HepG2 (cell line): ENCODE measurements around the gene DRAP1. TPM values are rescaled to one million over a fixed set of nuclear protein-coding genes. Genes with fewer than 3 reads are reported as not detected.

Source experiments
- ARID2 ChIP-seq: sonication (generic); formaldehyde crosslinking; IDR thresholded peaks from 2 replicates; pipeline ENCODE4 v1.8.1; 2022; ENCODE audit warnings: mild to moderate bottlenecking, missing genetic modification reagents, borderline replicate concordance
- ARNT2 ChIP-seq: sonication (generic); formaldehyde crosslinking; IDR thresholded peaks from 2 replicates; pipeline ENCODE4 v1.8.0; 2022; ENCODE audit warnings: mild to moderate bottlenecking, low read depth, missing genetic modification reagents, moderate library complexity
- ARNTL ChIP-seq: sonication (generic); formaldehyde crosslinking; IDR thresholded peaks from 2 replicates; pipeline ENCODE4 v1.4.0; 2020; ENCODE audit warnings: mild to moderate bottlenecking, missing genetic modification reagents
- ASH2L ChIP-seq: fragments of 300-600, 200-600 bp; sonication (generic); IDR thresholded peaks from 2 replicates; pipeline ENCODE4 v1.7.0; 2017; ENCODE audit warnings: low read depth, mild to moderate bottlenecking, moderate library complexity, mixed read lengths, low read length; ENCODE audit not compliant: insufficient read length
- ATF2 ChIP-seq: sonication (generic); formaldehyde crosslinking; IDR thresholded peaks from 2 replicates; pipeline ENCODE4 v1.4.0; 2020; ENCODE audit warnings: missing genetic modification reagents
- CENPBD1 ChIP-seq: sonication (generic); formaldehyde crosslinking; IDR thresholded peaks from 2 replicates; pipeline ENCODE4 v1.8.0; 2022; ENCODE audit warnings: missing genetic modification reagents, low read depth, mild to moderate bottlenecking, borderline replicate concordance
- DMAP1 ChIP-seq: IDR thresholded peaks from 2 replicates; pipeline ENCODE4 v1.6.1; 2016
- ELF1 ChIP-seq: sonication (generic); formaldehyde crosslinking; IDR thresholded peaks from 2 replicates; pipeline ENCODE4 v1.4.0; 2020; ENCODE audit warnings: missing genetic modification reagents
- GLI4 ChIP-seq: sonication (generic); formaldehyde crosslinking; IDR thresholded peaks from 2 replicates; pipeline ENCODE4 v1.5.1; 2020; ENCODE audit warnings: missing genetic modification reagents, mild to moderate bottlenecking, moderate library complexity, borderline replicate concordance
- HOXD1 ChIP-seq: sonication (generic); formaldehyde crosslinking; IDR thresholded peaks from 2 replicates; pipeline ENCODE4 v1.5.0; 2020; ENCODE audit warnings: missing genetic modification reagents
- KLF16 ChIP-seq, 2 experiments: sonication (generic) in 1 of 2; formaldehyde crosslinking in 1 of 2; IDR thresholded peaks; 2 replicates each; pipeline versions ENCODE4 v1.6.1 to v1.8.0; 2016 to 2023; ENCODE audit warnings: missing genetic modification reagents in 2 of 2, missing compliant biosample characterization in 1 of 2
- MATR3 ChIP-seq: sonication (generic); formaldehyde crosslinking; IDR thresholded peaks from 2 replicates; pipeline ENCODE4 v1.4.0; 2020; ENCODE audit warnings: missing genetic modification reagents
- PCBP1 ChIP-seq: fragments of 200-400 bp; formaldehyde crosslinking; IDR thresholded peaks from 2 replicates; pipeline ENCODE4 v1.6.1; 2017; ENCODE audit warnings: mild to moderate bottlenecking, low read depth, low read length, borderline replicate concordance
- RAD21 ChIP-seq: fragments of 450-650 bp; formaldehyde crosslinking; IDR thresholded peaks from 2 replicates; pipeline ENCODE4 v1.5.0; 2020; ENCODE audit warnings: mild to moderate bottlenecking
- RBAK ChIP-seq: sonication (generic); formaldehyde crosslinking; IDR thresholded peaks from 2 replicates; pipeline ENCODE4 v1.5.1; 2020; ENCODE audit warnings: mild to moderate bottlenecking, missing genetic modification reagents
- SIN3A ChIP-seq: IDR thresholded peaks from 2 replicates; pipeline ENCODE4 v1.6.1; 2011; ENCODE audit warnings: low read depth, mild to moderate bottlenecking, control low read depth, low read length, borderline replicate concordance
- SOX5 ChIP-seq: IDR thresholded peaks from 2 replicates; pipeline ENCODE4 v1.6.1; 2016; ENCODE audit warnings: borderline replicate concordance
- TOE1 ChIP-seq: sonication (generic); formaldehyde crosslinking; IDR thresholded peaks from 2 replicates; pipeline ENCODE4 v1.4.0; 2020; ENCODE audit warnings: mild to moderate bottlenecking, missing genetic modification reagents
- XRCC5 ChIP-seq: fragments of 200-400 bp; formaldehyde crosslinking; optimal IDR thresholded peaks from 2 replicates; pipeline ENCODE3; 2017; ENCODE audit warnings: mild to moderate bottlenecking, low read length
- ZC3H13 ChIP-seq: sonication (generic); formaldehyde crosslinking; IDR thresholded peaks from 2 replicates; pipeline ENCODE4 v1.8.1; 2023; ENCODE audit warnings: mild to moderate bottlenecking, missing genetic modification reagents, moderate library complexity
- ZFP1 ChIP-seq: IDR thresholded peaks from 2 replicates; pipeline ENCODE4 v1.6.1; 2016
- ZFY ChIP-seq: sonication (generic); formaldehyde crosslinking; IDR thresholded peaks from 2 replicates; pipeline ENCODE4 v1.4.0; 2020; ENCODE audit warnings: missing genetic modification reagents
- ZNF121 ChIP-seq: sonication (generic); formaldehyde crosslinking; IDR thresholded peaks from 2 replicates; pipeline ENCODE4 v1.5.0; 2020; ENCODE audit warnings: mild to moderate bottlenecking, missing genetic modification reagents
- ZNF205 ChIP-seq: IDR thresholded peaks from 2 replicates; pipeline ENCODE4 v1.6.1; 2018; ENCODE audit warnings: missing biosample characterization, missing genetic modification reagents
- ZNF256 ChIP-seq: sonication (generic); formaldehyde crosslinking; conservative IDR thresholded peaks from 2 replicates; pipeline ENCODE4 v1.4.0; 2020; ENCODE audit warnings: missing genetic modification reagents
- ZNF460 ChIP-seq: sonication (generic); formaldehyde crosslinking; IDR thresholded peaks from 2 replicates; pipeline ENCODE4 v1.5.1; 2020; ENCODE audit warnings: missing genetic modification reagents, mild to moderate bottlenecking, borderline replicate concordance
- ZNF557 ChIP-seq: sonication (generic); formaldehyde crosslinking; IDR thresholded peaks from 2 replicates; pipeline ENCODE4 v1.4.0; 2020; ENCODE audit warnings: missing genetic modification reagents
- ZNF567 ChIP-seq: sonication (generic); formaldehyde crosslinking; IDR thresholded peaks from 2 replicates; pipeline ENCODE4 v1.8.1; 2023; ENCODE audit warnings: mild to moderate bottlenecking, missing genetic modification reagents, borderline replicate concordance
- ZNF670 ChIP-seq: sonication (generic); formaldehyde crosslinking; IDR thresholded peaks from 2 replicates; pipeline ENCODE4 v1.8.0; 2022; ENCODE audit warnings: mild to moderate bottlenecking, missing genetic modification reagents, borderline replicate concordance
- ZNF740 ChIP-seq: sonication (generic); formaldehyde crosslinking; IDR thresholded peaks from 2 replicates; pipeline ENCODE4 v1.4.0; 2020; ENCODE audit warnings: missing genetic modification reagents
- ZSCAN31 ChIP-seq: sonication (generic); formaldehyde crosslinking; IDR thresholded peaks from 2 replicates; pipeline ENCODE4 v1.5.0; 2020; ENCODE audit warnings: low read depth, mild to moderate bottlenecking, missing genetic modification reagents
- polyA plus RNA-seq, 8 experiments: library from polyadenylated mRNA; depleted of rRNA in 3 of 8; stranded (reverse) in 7 of 8; unstranded in 1 of 8; fragments of >200 nt; fragmentation: Illumina TruSeq in 4 of 8; extraction: Trizol in 4 of 8; gene quantifications; 2 replicates each; pipeline versions ENCODE4 v1.2.1 to v1.2.3, GENCODE V29; 2011 to 2016; ENCODE audit warnings: low read depth in 4 of 8, missing spikeins in 1 of 8, mixed read lengths in 1 of 8; ENCODE audit not compliant: insufficient read depth in 1 of 8
- total RNA-seq, 5 experiments: library from RNA; depleted of rRNA; stranded (reverse); fragments of >200 nt; fragmentation: Illumina TruSeq; extraction: Trizol; gene quantifications; 2 replicates each; pipeline ENCODE4 v1.2.3, GENCODE V29; 2016; ENCODE audit warnings: low read depth in 1 of 5

The DRAP1 gene
- total and polyA plus RNA-seq, 2 of the 13 experiments (the other 11 are each of a cell fraction or from before 2014, with no cell fraction given): 46.8 to 52.3 TPM

GRCh38 chr11:65919141-65919572, at the start of gene DRAP1 (continued):
- TF ChIP-seq ARID2 (CRISPR knock-in tag): no peak
- TF ChIP-seq HOXD1 (CRISPR knock-in tag): peak; percentile 60; the same call in 1 of the 2 replicates
- TF ChIP-seq ATF2: peak; percentile 73; the same call in 1 of the 2 replicates
- TF ChIP-seq CENPBD1 (CRISPR knock-in tag): no peak
- TF ChIP-seq DMAP1 (CRISPR knock-in tag): no peak
- no peak for TF ChIP-seq MATR3 (CRISPR knock-in tag)
- TF ChIP-seq ZNF557 (CRISPR knock-in tag): peak; percentile 63; the same call in 1 of the 2 replicates
- TF ChIP-seq RAD21 (CRISPR knock-in tag): peak; percentile 79
- TF ChIP-seq TOE1 (CRISPR knock-in tag): peak; percentile 73; the same call in 1 of the 2 replicates
- TF ChIP-seq ELF1: peak; percentile 49; the same call in 1 of the 2 replicates
- TF ChIP-seq ARNTL (CRISPR knock-in tag): no peak
- TF ChIP-seq ASH2L: peak; percentile 82
- TF ChIP-seq SOX5 (CRISPR knock-in tag): peak; percentile 57
- TF ChIP-seq ZNF670: no peak
- 0 out of 2 replicates have a peak, but pooled peaks have one; percentile 54 for TF ChIP-seq ZNF567 (CRISPR knock-in tag)
- peak; percentile 34; the same call in 1 of the 2 replicates for TF ChIP-seq ZNF740 (CRISPR knock-in tag)
- 0 out of 2 replicates have a peak, but pooled peaks have one; percentile 68 for TF ChIP-seq PCBP1
- 0 out of 2 replicates have a peak, but pooled peaks have one; percentile 79 for TF ChIP-seq ZFP1
- peak; percentile 32; the same call in 1 of the 2 replicates for TF ChIP-seq ZNF121 (CRISPR knock-in tag)
- peak; percentile 79; the same call in 1 of the 2 replicates for TF ChIP-seq SIN3A
- TF ChIP-seq XRCC5: peak; percentile 100
- TF ChIP-seq ZNF205: peak; percentile 52; the same call in 1 of the 2 replicates
- peak in 1 of 2 experiments; percentile 92; a peak in 2 of 4 replicates for TF ChIP-seq KLF16 (CRISPR knock-in tag; IDR thresholded peaks at IDR 0.05)
- no peak for TF ChIP-seq RBAK (CRISPR knock-in tag)
- TF ChIP-seq GLI4 (CRISPR knock-in tag): 0 out of 2 replicates have a peak, but pooled peaks have one; percentile 32
- peak; percentile 88 for TF ChIP-seq ARNT2 (CRISPR knock-in tag)
- peak; percentile 53; the same call in 1 of the 2 replicates for TF ChIP-seq ZC3H13 (CRISPR knock-in tag)
- TF ChIP-seq ZSCAN31 (CRISPR knock-in tag): 0 out of 2 replicates have a peak, but pooled peaks have one; percentile 12
- peak; percentile 32; the same call in 1 of the 2 replicates for TF ChIP-seq ZNF256 (CRISPR knock-in tag)
- peak; percentile 72 for TF ChIP-seq ZFY (CRISPR knock-in tag)
- TF ChIP-seq ZNF460 (CRISPR knock-in tag): no peak
